Measurements from ENCODE around the gene TRIM40. TPM values are rescaled to one million over a fixed set of nuclear protein-coding genes. Genes with fewer than 3 reads are reported as not detected.

TRIM40 gene
- total RNA-seq, 1 donor from 2014 or later = not detected

GRCh38 chr6:30188541-30188940, 52.6 kb downstream of the TRIM40 start:
- H3K36me3 Mint-ChIP-seq = peaks cover 52% of the 10 kb centered on the region
- H3K9me3 Mint-ChIP-seq = no peaks in the 10 kb centered on the region
- DNase-seq (ENCODE audit: extremely low spot score, unreplicated experiment) = no peak
- no peaks in the 10 kb centered on the region for H3K27me3 Mint-ChIP-seq
- no peak overlapping the region for H3K27ac Mint-ChIP-seq
- H3K4me1 Mint-ChIP-seq (ENCODE audit: unreplicated experiment) = no peaks in the 10 kb centered on the region
- TF ChIP-seq CTCF (conservative IDR thresholded peaks at IDR 0.05) = no peak
- no peak overlapping the region for H3K4me3 Mint-ChIP-seq

DNA sequence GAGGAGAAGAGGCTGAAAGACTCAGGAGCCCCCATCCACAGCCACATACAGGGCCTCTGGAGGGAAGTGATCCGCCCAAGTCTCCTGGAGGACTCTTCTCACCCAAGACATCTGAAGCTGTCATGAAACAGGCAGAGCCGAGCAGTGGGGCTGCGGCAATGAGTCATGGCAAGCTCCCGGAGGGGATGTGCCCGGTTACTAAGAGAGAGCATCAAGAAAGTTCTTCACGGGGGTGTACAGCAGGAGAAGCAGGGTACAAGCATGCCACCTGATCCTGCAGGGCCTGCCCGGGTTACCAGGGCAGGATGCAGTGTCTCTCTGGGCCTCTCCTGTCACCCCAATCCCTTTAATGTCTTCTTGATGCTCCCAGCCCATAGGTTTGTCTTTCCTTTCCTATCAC, 56.1 kb downstream of the TRIM40 start:
- no peak for TF ChIP-seq CTCF (conservative IDR thresholded peaks at IDR 0.05)
- H3K4me3 Mint-ChIP-seq = no peak overlapping the region
- DNase-seq (ENCODE audit: extremely low spot score, unreplicated experiment) = no peak
- no peaks in the 10 kb centered on the region for H3K27me3 Mint-ChIP-seq
- H3K27ac Mint-ChIP-seq = no peak overlapping the region
- no peaks in the 10 kb centered on the region for H3K9me3 Mint-ChIP-seq
- H3K4me1 Mint-ChIP-seq (ENCODE audit: unreplicated experiment) = no peaks in the 10 kb centered on the region
- peaks cover 44% of the 10 kb centered on the region for H3K36me3 Mint-ChIP-seq

- no peak for TF ChIP-seq CTCF (conservative IDR thresholded peaks at IDR 0.05)
- Mint-ChIP-seq H3K27me3 (no peaks in the 10 kb centered on the region), H3K9me3 (no peaks in the 10 kb centered on the region), H3K27ac (no peak overlapping the region), H3K4me3 (no peak overlapping the region), H3K36me3 (peaks cover 40% of the 10 kb centered on the region), H3K4me1 (ENCODE audit: unreplicated experiment) (no peaks in the 10 kb centered on the region)
- no peak for DNase-seq (ENCODE audit: extremely low spot score, unreplicated experiment)
These were observed 59.1 kb downstream of the TRIM40 start for GRCh38 chr6:30194797-30195690.

- H3K27ac Mint-ChIP-seq = no peak overlapping the region
- H3K9me3 Mint-ChIP-seq = no peaks in the 10 kb centered on the region
- no peak for TF ChIP-seq CTCF (conservative IDR thresholded peaks at IDR 0.05)
- H3K4me3 Mint-ChIP-seq = no peak overlapping the region
- no peaks in the 10 kb centered on the region for H3K4me1 Mint-ChIP-seq (ENCODE audit: unreplicated experiment)
- peaks cover 37% of the 10 kb centered on the region for H3K36me3 Mint-ChIP-seq
- DNase-seq (ENCODE audit: extremely low spot score, unreplicated experiment) = no peak
- no peaks in the 10 kb centered on the region for H3K27me3 Mint-ChIP-seq
These were observed 60.0 kb downstream of the TRIM40 start for GRCh38 chr6:30195951-30196350.

DNA sequence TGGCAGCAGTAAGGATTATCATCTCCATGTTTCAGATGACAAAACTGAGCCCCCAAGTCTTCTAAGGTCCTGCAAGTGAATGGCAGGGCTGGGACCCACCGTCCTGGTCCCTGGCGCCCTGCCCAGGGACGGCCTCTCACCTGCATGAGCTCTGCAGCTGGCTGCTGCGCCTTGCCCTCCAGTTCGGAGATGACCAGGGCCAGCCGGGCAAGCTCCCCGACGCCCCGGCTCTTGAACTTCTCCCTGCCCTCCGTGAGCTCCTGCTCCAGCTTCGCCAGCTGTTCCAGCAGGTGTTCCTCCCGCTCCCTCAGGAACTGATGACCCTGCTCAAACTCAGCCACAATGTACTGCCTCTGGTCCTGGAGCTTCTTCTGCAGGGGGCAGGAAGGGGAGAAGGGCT, 60.4 kb downstream of the TRIM40 start:
- Mint-ChIP-seq H3K36me3 (peaks cover 33% of the 10 kb centered on the region), H3K4me1 (ENCODE audit: unreplicated experiment) (no peaks in the 10 kb centered on the region), H3K4me3 (no peak overlapping the region), H3K9me3 (no peaks in the 10 kb centered on the region), H3K27ac (no peak overlapping the region), H3K27me3 (no peaks in the 10 kb centered on the region)
- TF ChIP-seq CTCF (conservative IDR thresholded peaks at IDR 0.05) = no peak
- no peak for DNase-seq (ENCODE audit: extremely low spot score, unreplicated experiment)

Other genes with a start within 250 kb of the TRIM40 start
- 183 and 209 TPM in 2 replicates for gene HLA-A, start 193.6 kb upstream of the TRIM40 start, total RNA-seq (ENCODE audit: low replicate concordance)
- 23.7 and 37.3 TPM in 2 replicates for gene POLR1H, start 74.9 kb upstream of the TRIM40 start, total RNA-seq (ENCODE audit: low replicate concordance)
- 40.0 and 48.6 TPM in 2 replicates for gene PPP1R11, start 68.9 kb upstream of the TRIM40 start, total RNA-seq (ENCODE audit: low replicate concordance)
- 1.5 TPM in 2 replicates for gene RNF39, start 60.4 kb upstream of the TRIM40 start, total RNA-seq (ENCODE audit: low replicate concordance)
- 1.8 and 3.8 TPM in 2 replicates for gene TRIM31, start 23.1 kb upstream of the TRIM40 start, total RNA-seq (ENCODE audit: low replicate concordance)
- gene TRIM10, start 25.1 kb downstream of the TRIM40 start, total RNA-seq (ENCODE audit: low replicate concordance) = 0.17 TPM in 1 of 2 replicates, not detected in the other
- gene TRIM15, start 27.4 kb downstream of the TRIM40 start, total RNA-seq (ENCODE audit: low replicate concordance) = 0.92 and 1.4 TPM in 2 replicates
- gene TRIM26, start 77.3 kb downstream of the TRIM40 start, total RNA-seq (ENCODE audit: low replicate concordance) = 46.3 and 76.5 TPM in 2 replicates
- gene TRIM39, start 190.8 kb downstream of the TRIM40 start, total RNA-seq (ENCODE audit: low replicate concordance) = 13.7 and 16.4 TPM in 2 replicates
- 41.2 and 49.6 TPM in 2 replicates for gene RPP21, start 209.0 kb downstream of the TRIM40 start, total RNA-seq (ENCODE audit: low replicate concordance)